Mesothelial cell of epicardium (in vitro differentiated cells): ENCODE data around the gene BFSP2. TPM values are rescaled to one million over a fixed set of nuclear protein-coding genes. Genes with fewer than 3 reads are reported as not detected.

Source experiments
- DNase-seq, 2 experiments: peaks; one replicate each; pipeline ENCODE4 v3.0.0; 2021; ENCODE audit warnings: low spot score in 2 of 2; ENCODE audit not compliant: unreplicated experiment in 2 of 2
- H3K27ac Mint-ChIP-seq: 2 replicates; pipeline ENCODE4 v1.8.0; 2021; ENCODE audit warnings: mixed read lengths
- H3K27me3 Mint-ChIP-seq: 2 replicates; pipeline ENCODE4 v1.8.0; 2021; ENCODE audit warnings: low read depth, mixed read lengths
- H3K36me3 Mint-ChIP-seq: 2 replicates; pipeline ENCODE4 v1.8.0; 2021; ENCODE audit warnings: mixed read lengths
- H3K4me1 Mint-ChIP-seq: 2 replicates; pipeline ENCODE4 v1.8.0; 2021; ENCODE audit warnings: mixed read lengths
- H3K4me3 Mint-ChIP-seq: 2 replicates; pipeline ENCODE4 v1.8.0; 2021; ENCODE audit warnings: mild to moderate bottlenecking, moderate library complexity, mixed read lengths
- H3K9me3 Mint-ChIP-seq: 2 replicates; pipeline ENCODE4 v1.8.0; 2021; ENCODE audit warnings: mixed read lengths
- CTCF ChIP-seq: fragments of 200-600 bp; sonication (generic); IDR thresholded peaks from one replicate; pipeline ENCODE4 v1.5.0; 2021; ENCODE audit warnings: antibody characterized with exemption; ENCODE audit not compliant: unreplicated experiment
- total RNA-seq: library from RNA; stranded (reverse); gene quantifications from 3 replicates; pipeline ENCODE4 v1.2.1, GENCODE V29; 2021

The BFSP2 gene
- total RNA-seq, 1 donor from 2014 or later, result not detected

- H3K4me1 Mint-ChIP-seq, result no peaks in the 10 kb centered on the region
- DNase-seq, result no peak
- no peak for TF ChIP-seq CTCF
- H3K27me3 Mint-ChIP-seq, result no peaks in the 10 kb centered on the region
- H3K4me3 Mint-ChIP-seq, result no peak overlapping the region
- no peaks in the 10 kb centered on the region for H3K36me3 Mint-ChIP-seq
- no peaks in the 10 kb centered on the region for H3K9me3 Mint-ChIP-seq
- no peak overlapping the region for H3K27ac Mint-ChIP-seq
Observed at GRCh38 chr3:133404920-133405319, 5.1 kb downstream of the BFSP2 start.

- TF ChIP-seq CTCF, result no peak
- Mint-ChIP-seq H3K9me3 (no peaks in the 10 kb centered on the region), H3K4me3 (no peak overlapping the region), H3K27ac (no peak overlapping the region), H3K36me3 (no peaks in the 10 kb centered on the region), H3K27me3 (peaks cover 5% of the 10 kb centered on the region), H3K4me1 (peaks cover 7% of the 10 kb centered on the region)
- DNase-seq, result no peak
Observed at GRCh38 chr3:133408366-133408765, 8.5 kb downstream of the BFSP2 start.

GRCh38 chr3:133408961-133409360, 9.1 kb downstream of the BFSP2 start:
- H3K4me3 Mint-ChIP-seq, result no peak overlapping the region
- H3K9me3 Mint-ChIP-seq, result no peaks in the 10 kb centered on the region
- peaks cover 5% of the 10 kb centered on the region for H3K27me3 Mint-ChIP-seq
- H3K4me1 Mint-ChIP-seq, result peaks cover 11% of the 10 kb centered on the region
- TF ChIP-seq CTCF, result no peak
- no peak overlapping the region for H3K27ac Mint-ChIP-seq
- no peak for DNase-seq
- no peaks in the 10 kb centered on the region for H3K36me3 Mint-ChIP-seq

GRCh38 chr3:133410191-133410892, 10.5 kb downstream of the BFSP2 start:
- H3K27me3 Mint-ChIP-seq, result peaks cover 5% of the 10 kb centered on the region
- no peaks in the 10 kb centered on the region for H3K9me3 Mint-ChIP-seq
- TF ChIP-seq CTCF, result no peak
- H3K27ac Mint-ChIP-seq, result no peak overlapping the region
- H3K4me3 Mint-ChIP-seq, result no peak overlapping the region
- H3K4me1 Mint-ChIP-seq, result peaks cover 11% of the 10 kb centered on the region
- DNase-seq, result no peak
- H3K36me3 Mint-ChIP-seq, result no peaks in the 10 kb centered on the region

GRCh38 chr3:133412183-133413132, 12.6 kb downstream of the BFSP2 start:
- H3K4me3 Mint-ChIP-seq, result no peak overlapping the region
- H3K27me3 Mint-ChIP-seq, result peaks cover 5% of the 10 kb centered on the region
- H3K36me3 Mint-ChIP-seq, result no peaks in the 10 kb centered on the region
- peak overlapping the region; percentile 72 for H3K27ac Mint-ChIP-seq
- no peak for TF ChIP-seq CTCF
- no peak for DNase-seq
- no peaks in the 10 kb centered on the region for H3K9me3 Mint-ChIP-seq
- H3K4me1 Mint-ChIP-seq, result peaks cover 11% of the 10 kb centered on the region
